Gastrocnemius medialis (tissue), 4 donors: ENCODE results near the gene PCLO. TPM values are rescaled to one million over a fixed set of nuclear protein-coding genes. Genes with fewer than 3 reads are reported as not detected.

Experiments
- ATAC-seq, 2 donors: fragments of 150-250 bp; one replicate each; pipeline ENCODE4 v1.9.1; 2016
- DNase-seq, 2 donors: peaks; one replicate each; pipeline ENCODE4 v3.0.0-alpha.2; 2019
- H3K27ac ChIP-seq, 4 donors: fragments of 200-600 bp; sonication (generic); 1 replicate in 1 of 4; 2 replicates in 3 of 4; pipeline ENCODE4 v1.5.1; 2016 to 2018; ENCODE audit warnings: mild to moderate bottlenecking in 2 of 4, moderate library complexity in 1 of 4
- H3K27me3 ChIP-seq, 3 donors: fragments of 200-600 bp; sonication (generic) in 2 of 3; 1 replicate in 1 of 3; 2 replicates in 2 of 3; pipeline versions ENCODE4 v1.5.1 to v1.6.0; 2016 to 2019; ENCODE audit warnings: mild to moderate bottlenecking in 1 of 3, moderate library complexity in 1 of 3
- H3K36me3 ChIP-seq, 2 donors: fragments of 200-600 bp; sonication (generic) in 1 of 2; one replicate each; pipeline ENCODE4 v1.5.1; 2017 to 2018
- H3K4me1 ChIP-seq, 2 donors: fragments of 200-600 bp; sonication (generic) in 1 of 2; one replicate each; pipeline ENCODE4 v1.5.1; 2016 to 2017; ENCODE audit warnings: mild to moderate bottlenecking in 2 of 2
- H3K4me3 ChIP-seq, 4 donors: fragments of 200-600 bp; sonication (generic) in 3 of 4; 1 replicate in 1 of 4; 2 replicates in 3 of 4; pipeline ENCODE4 v1.5.1; 2016 to 2019; ENCODE audit warnings: mild to moderate bottlenecking in 2 of 4
- H3K9me3 ChIP-seq, 3 donors: fragments of 200-600 bp; sonication (generic) in 2 of 3; 1 replicate in 1 of 3; 2 replicates in 2 of 3; pipeline ENCODE4 v1.5.1; 2016 to 2019
- POLR2A ChIP-seq, 2 donors: fragments of 450-650 bp; IDR thresholded peaks; one replicate each; pipeline ENCODE4 v1.6.1; 2017; ENCODE audit warnings: antibody characterized with exemption in 2 of 2, mild to moderate bottlenecking in 2 of 2, moderate library complexity in 2 of 2
- in situ Hi-C, 4 donors: fragments of 200-750 bp; cut with MboI; loops; one replicate each; pipeline versions ENCODE4 v1.15.0 to v1.8.0; 2017; ENCODE audit warnings: low sequenced_read_pairs in 4 of 4
- intact Hi-C: fragments of 100-400 bp; cut with DNase I; formaldehyde crosslinking; loops from one replicate; pipeline ENCODE4 v1.15.1; 2023; ENCODE audit warnings: low total_unique reads
- total RNA-seq, 4 donors: library from RNA; depleted of rRNA; stranded (reverse); fragments of >200 nt; gene quantifications; one replicate each; pipeline versions ENCODE4 v1.1.0 to v1.2.3, GENCODE V29; 2016
- TF ChIP-seq, protein P1 (sequence below), 5 experiments: fragments of 450-650 bp in 3 of 5; fragments of 200-600 bp in 2 of 5; sonication (generic) in 2 of 5; IDR thresholded peaks in 4 of 5; conservative IDR thresholded peaks in 1 of 5; 1 replicate in 4 of 5; 2 replicates in 1 of 5; pipeline ENCODE4 v1.5.1; 2016 to 2019; ENCODE audit warnings: antibody characterized with exemption in 5 of 5, mild to moderate bottlenecking in 3 of 5, moderate library complexity in 3 of 5

The PCLO gene
- total RNA-seq, 4 donors from 2014 or later = 0.05 to 0.29 TPM; not detected in 2

GRCh38 chr7:83021032-83021431 lies 141.7 kb downstream of the PCLO start:
- H3K9me3 ChIP-seq = no peaks in the 10 kb centered on the region
- TF ChIP-seq, protein P1, sequence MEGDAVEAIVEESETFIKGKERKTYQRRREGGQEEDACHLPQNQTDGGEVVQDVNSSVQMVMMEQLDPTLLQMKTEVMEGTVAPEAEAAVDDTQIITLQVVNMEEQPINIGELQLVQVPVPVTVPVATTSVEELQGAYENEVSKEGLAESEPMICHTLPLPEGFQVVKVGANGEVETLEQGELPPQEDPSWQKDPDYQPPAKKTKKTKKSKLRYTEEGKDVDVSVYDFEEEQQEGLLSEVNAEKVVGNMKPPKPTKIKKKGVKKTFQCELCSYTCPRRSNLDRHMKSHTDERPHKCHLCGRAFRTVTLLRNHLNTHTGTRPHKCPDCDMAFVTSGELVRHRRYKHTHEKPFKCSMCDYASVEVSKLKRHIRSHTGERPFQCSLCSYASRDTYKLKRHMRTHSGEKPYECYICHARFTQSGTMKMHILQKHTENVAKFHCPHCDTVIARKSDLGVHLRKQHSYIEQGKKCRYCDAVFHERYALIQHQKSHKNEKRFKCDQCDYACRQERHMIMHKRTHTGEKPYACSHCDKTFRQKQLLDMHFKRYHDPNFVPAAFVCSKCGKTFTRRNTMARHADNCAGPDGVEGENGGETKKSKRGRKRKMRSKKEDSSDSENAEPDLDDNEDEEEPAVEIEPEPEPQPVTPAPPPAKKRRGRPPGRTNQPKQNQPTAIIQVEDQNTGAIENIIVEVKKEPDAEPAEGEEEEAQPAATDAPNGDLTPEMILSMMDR (IDR thresholded peaks at IDR 0.05 in 4 of 5, conservative IDR thresholded peaks at IDR 0.05 in 1 of 5) = no peak
- no peak for TF ChIP-seq POLR2A (IDR thresholded peaks at IDR 0.05)
- no peak for ATAC-seq
- H3K27ac ChIP-seq = no peak overlapping the region
- intact Hi-C loops = no loop called here
- no peak overlapping the region for H3K4me3 ChIP-seq
- in situ Hi-C loops = no loop called here
- H3K4me1 ChIP-seq = no peaks in the 10 kb centered on the region
- no peak for DNase-seq
- no peaks in the 10 kb centered on the region for H3K36me3 ChIP-seq
- H3K27me3 ChIP-seq = no peaks in the 10 kb centered on the region

DNA sequence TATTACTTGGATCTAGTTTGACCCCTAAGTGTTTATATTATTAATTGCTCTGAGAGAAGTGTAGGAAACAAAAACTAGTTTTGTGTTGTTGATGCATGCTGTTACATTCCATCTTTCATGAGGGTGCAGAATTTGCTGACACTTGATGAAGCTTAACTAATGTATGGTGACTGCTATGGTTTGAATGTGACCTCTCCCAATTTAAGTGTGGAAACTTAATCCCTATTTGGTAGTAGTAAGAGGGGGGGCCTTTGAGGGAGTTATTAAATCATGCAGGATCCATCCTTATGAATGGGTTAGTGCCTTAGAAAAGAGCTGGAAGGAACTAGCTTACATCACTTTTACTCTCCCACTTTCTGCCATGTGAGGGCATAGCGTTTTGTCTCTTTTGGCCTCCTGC lies 142.5 kb downstream of the PCLO start:
- TF ChIP-seq POLR2A (IDR thresholded peaks at IDR 0.05) = no peak
- TF ChIP-seq, protein P1 (IDR thresholded peaks at IDR 0.05 in 4 of 5, conservative IDR thresholded peaks at IDR 0.05 in 1 of 5) = no peak
- H3K27me3 ChIP-seq = no peaks in the 10 kb centered on the region
- no peaks in the 10 kb centered on the region for H3K4me1 ChIP-seq
- no peak overlapping the region for H3K27ac ChIP-seq
- in situ Hi-C loops = no loop called here
- no peak for ATAC-seq
- no peak for DNase-seq
- no peaks in the 10 kb centered on the region for H3K36me3 ChIP-seq
- H3K4me3 ChIP-seq = no peak overlapping the region
- intact Hi-C loops = no loop called here
- no peaks in the 10 kb centered on the region for H3K9me3 ChIP-seq

DNA sequence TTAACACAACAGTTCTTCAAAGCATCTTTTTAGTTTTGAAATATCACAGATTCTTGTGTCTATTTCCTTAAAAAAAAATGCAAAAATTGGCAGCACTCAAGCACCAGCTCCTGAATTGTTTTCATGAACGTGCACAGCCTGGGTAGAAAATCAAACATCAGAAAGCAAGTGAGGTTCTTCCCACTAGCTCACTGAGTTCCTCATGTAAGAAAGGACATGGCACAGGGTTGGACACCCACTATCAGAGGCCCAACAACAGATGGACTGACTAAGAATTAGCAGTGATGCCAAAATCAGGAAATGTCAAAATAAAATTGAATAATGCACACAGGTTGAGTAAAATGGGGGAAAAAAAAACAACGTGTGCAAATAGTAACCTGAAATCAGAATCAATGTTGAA lies 146.8 kb downstream of the PCLO start:
- in situ Hi-C loops = no loop called here
- Histone ChIP-seq H3K4me1 (no peaks in the 10 kb centered on the region), H3K27me3 (no peaks in the 10 kb centered on the region), H3K9me3 (no peaks in the 10 kb centered on the region), H3K4me3 (no peak overlapping the region), H3K36me3 (no peaks in the 10 kb centered on the region), H3K27ac (no peak overlapping the region)
- intact Hi-C loops = no loop called here
- DNase-seq = no peak
- no peak for ATAC-seq
- TF ChIP-seq POLR2A (IDR thresholded peaks at IDR 0.05) = no peak
- TF ChIP-seq, protein P1 (IDR thresholded peaks at IDR 0.05 in 4 of 5, conservative IDR thresholded peaks at IDR 0.05 in 1 of 5) = no peak

- DNase-seq (no peak), ATAC-seq (no peak)
- intact Hi-C loops = no loop called here
- TF ChIP-seq, protein P1 (IDR thresholded peaks at IDR 0.05 in 4 of 5, conservative IDR thresholded peaks at IDR 0.05 in 1 of 5) = no peak
- no peak for TF ChIP-seq POLR2A (IDR thresholded peaks at IDR 0.05)
- no peaks in the 10 kb centered on the region for H3K9me3 ChIP-seq
- H3K36me3 ChIP-seq = no peaks in the 10 kb centered on the region
- H3K27ac ChIP-seq = no peak overlapping the region
- no peaks in the 10 kb centered on the region for H3K4me1 ChIP-seq
- in situ Hi-C loops = no loop called here
- no peaks in the 10 kb centered on the region for H3K27me3 ChIP-seq
- H3K4me3 ChIP-seq = no peak overlapping the region
These were observed 148.1 kb downstream of the PCLO start for GRCh38 chr7:83014546-83014945.

GRCh38 chr7:83011954-83012353 lies 150.7 kb downstream of the PCLO start:
- intact Hi-C loops = no loop called here
- Histone ChIP-seq H3K36me3 (no peaks in the 10 kb centered on the region), H3K9me3 (no peaks in the 10 kb centered on the region), H3K27me3 (no peaks in the 10 kb centered on the region), H3K4me3 (no peak overlapping the region), H3K27ac (no peak overlapping the region), H3K4me1 (no peaks in the 10 kb centered on the region)
- DNase-seq (no peak), ATAC-seq (no peak)
- in situ Hi-C loops = no loop called here
- TF ChIP-seq, protein P1 (IDR thresholded peaks at IDR 0.05 in 4 of 5, conservative IDR thresholded peaks at IDR 0.05 in 1 of 5) = no peak
- no peak for TF ChIP-seq POLR2A (IDR thresholded peaks at IDR 0.05)
